ENCODE data around the gene MXRA7. TPM values are rescaled to one million over a fixed set of nuclear protein-coding genes. Genes with fewer than 3 reads are reported as not detected.
"Not testable (repeated sequence)": the region's sequence is repeated elsewhere in the genome, so short reads cannot be mapped to it uniquely, and the experiment has no call there.

The MXRA7 gene
- total RNA-seq, 2 donors from 2014 or later = 12.0 to 37.2 TPM

- no peak for ATAC-seq
- intact Hi-C loops (cut with DNase I, micrococcal nuclease) = no loop called here
- no peak for DNase-seq
These were observed 11.5 kb upstream of the MXRA7 start for GRCh38 chr17:76722279-76722678.

- DNase-seq (no peak), ATAC-seq (no peak)
- intact Hi-C loops (cut with DNase I, micrococcal nuclease) = no loop called here
These were observed 10.7 kb upstream of the MXRA7 start for GRCh38 chr17:76721463-76721862.

- intact Hi-C loops (cut with DNase I, micrococcal nuclease) = no loop called here
- no peak for ATAC-seq
- DNase-seq = no peak
These were observed 10.2 kb upstream of the MXRA7 start for GRCh38 chr17:76720941-76721340.

GRCh38 chr17:76720211-76720610, 9.4 kb upstream of the MXRA7 start:
- ATAC-seq = no peak
- no peak for DNase-seq
- intact Hi-C loops (cut with DNase I, micrococcal nuclease) = no loop called here

GRCh38 chr17:76718516-76718915, 7.8 kb upstream of the MXRA7 start:
- DNase-seq (no peak), ATAC-seq (no peak)
- intact Hi-C loops (cut with DNase I, micrococcal nuclease) = loop anchor here in 1 of 2 donors (5.0 kb wide), 1 partner anchor 161 kb away; no protein-coding TSS in a partner anchor

- intact Hi-C loops (cut with DNase I, micrococcal nuclease) = loop anchor here in 1 of 2 donors (5.0 kb wide), 1 partner anchor 160 kb away; no protein-coding TSS in a partner anchor
- DNase-seq = no peak
These were observed 6.1 kb upstream of the MXRA7 start for GRCh38 chr17:76716839-76717215.

GRCh38 chr17:76716146-76716838, 5.5 kb upstream of the MXRA7 start:
- ATAC-seq (peak; percentile 37), DNase-seq (no peak)
- intact Hi-C loops (cut with DNase I, micrococcal nuclease) = loop anchor here in 1 of 2 donors (5.0 kb wide), 1 partner anchor 159 kb away; no protein-coding TSS in a partner anchor

More at GRCh38 chr17:76716839-76717215, 6.1 kb upstream of the MXRA7 start:
- no peak for ATAC-seq

DNA sequence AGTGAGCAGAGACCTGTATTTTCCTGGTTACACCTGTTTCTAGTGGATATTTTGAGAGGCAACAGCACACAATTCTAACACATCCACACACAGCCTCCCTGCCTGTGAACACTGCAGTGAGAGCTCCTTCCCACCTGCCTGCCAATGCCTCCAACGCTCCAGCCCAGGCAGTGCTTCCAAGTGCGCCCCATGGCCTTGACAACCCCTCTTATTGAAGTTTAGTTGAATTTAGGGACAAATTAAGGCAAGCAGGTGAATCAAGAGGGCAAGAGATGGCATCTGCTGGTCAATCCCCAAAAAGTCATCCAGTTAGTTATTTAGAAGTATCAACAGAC, 4.7 kb upstream of the MXRA7 start:
- DNase-seq (no peak), ATAC-seq (no peak)
- intact Hi-C loops (cut with DNase I, micrococcal nuclease) = loop anchor here in 1 of 2 donors (5.0 kb wide), 1 partner anchor 158 kb away; no protein-coding TSS in a partner anchor

DNA sequence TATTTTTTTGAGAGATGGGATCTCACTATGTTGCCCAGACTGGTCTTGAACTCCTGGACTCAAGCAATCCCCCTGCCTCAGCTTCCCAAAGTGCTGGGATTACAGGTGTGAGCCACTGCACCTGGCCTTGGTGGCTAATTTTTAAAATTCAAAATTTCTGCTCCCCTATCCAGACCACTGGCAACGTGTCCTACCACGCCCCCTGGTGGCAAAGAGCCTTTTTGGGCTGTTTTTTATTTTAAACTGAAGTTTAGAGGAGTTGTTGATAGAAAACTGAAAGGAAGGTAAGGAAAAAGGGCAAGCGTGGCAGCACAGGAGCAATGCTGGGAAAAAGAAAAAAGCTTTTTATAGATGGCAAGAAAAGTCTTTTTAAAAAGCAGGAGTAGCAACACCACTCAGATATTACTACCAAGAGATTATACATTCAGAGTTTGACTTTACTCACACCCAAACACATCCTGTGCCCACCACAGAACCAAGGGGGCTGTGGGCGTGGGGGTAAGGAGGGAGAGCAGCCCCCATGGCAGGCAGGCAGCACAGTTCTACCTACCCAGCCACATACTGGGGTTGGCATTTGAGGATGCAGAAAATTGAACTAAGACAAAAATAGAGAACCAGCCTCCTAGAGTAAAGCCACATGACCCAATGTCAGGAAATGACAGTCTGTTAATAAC, 4.2 kb upstream of the MXRA7 start:
- no peak for ATAC-seq

DNA sequence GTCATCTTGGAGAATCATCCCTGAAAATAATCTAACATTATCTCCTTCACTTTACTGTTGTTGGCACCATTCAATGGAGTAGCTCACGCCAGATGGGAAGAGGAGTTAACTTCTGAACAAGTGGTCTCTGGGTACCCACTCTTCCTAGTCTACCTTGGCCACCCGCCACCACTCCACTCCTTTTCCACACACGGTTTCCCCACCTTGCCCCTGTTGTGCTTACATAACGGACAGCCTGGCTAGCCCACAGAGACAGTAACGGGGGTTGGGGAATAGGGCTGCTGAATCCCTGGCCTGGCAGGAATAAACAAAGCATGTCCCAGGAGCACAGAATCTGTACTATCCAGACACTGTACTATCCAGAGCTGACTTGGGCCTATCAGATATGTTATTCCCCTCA, 3.6 kb upstream of the MXRA7 start:
- intact Hi-C loops (cut with DNase I, micrococcal nuclease) = no loop called here
- no peak for ATAC-seq
- DNase-seq = no peak

More for the DNA sequence above, 4.2 kb upstream of the MXRA7 start:
- intact Hi-C loops (cut with DNase I, micrococcal nuclease) = loop anchor here in 1 of 2 donors (5.0 kb wide), 1 partner anchor 158 kb away; no protein-coding TSS in a partner anchor
- peak in 1 of 2 donors; percentile 83 for DNase-seq

- ATAC-seq (no peak), DNase-seq (no peak)
- intact Hi-C loops (cut with DNase I, micrococcal nuclease) = no loop called here
These were observed 3.0 kb upstream of the MXRA7 start for GRCh38 chr17:76713765-76714164.

DNA sequence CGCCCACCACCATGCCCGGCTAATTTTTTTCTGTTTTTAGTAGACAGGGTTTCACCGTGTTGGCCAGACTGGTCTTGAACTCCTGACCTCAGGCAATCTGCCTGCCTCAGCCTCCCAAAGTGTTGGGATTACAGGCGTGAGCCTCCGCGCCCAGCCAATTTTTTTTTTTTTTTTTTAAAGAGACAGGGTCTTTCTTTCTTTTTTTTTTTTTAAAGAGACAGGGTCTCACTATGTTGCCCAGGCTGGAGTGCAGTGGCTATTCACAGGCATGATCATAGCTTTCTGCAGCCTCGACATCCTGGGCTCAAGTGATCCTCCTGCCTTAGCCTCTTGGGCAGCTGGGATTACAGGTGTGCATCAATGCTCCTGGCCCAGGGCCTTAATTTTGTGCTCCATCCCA, 1.6 kb upstream of the MXRA7 start:
- DNase-seq; ATAC-seq; intact Hi-C loops (cut with DNase I, micrococcal nuclease): not testable (repeated sequence)

DNA sequence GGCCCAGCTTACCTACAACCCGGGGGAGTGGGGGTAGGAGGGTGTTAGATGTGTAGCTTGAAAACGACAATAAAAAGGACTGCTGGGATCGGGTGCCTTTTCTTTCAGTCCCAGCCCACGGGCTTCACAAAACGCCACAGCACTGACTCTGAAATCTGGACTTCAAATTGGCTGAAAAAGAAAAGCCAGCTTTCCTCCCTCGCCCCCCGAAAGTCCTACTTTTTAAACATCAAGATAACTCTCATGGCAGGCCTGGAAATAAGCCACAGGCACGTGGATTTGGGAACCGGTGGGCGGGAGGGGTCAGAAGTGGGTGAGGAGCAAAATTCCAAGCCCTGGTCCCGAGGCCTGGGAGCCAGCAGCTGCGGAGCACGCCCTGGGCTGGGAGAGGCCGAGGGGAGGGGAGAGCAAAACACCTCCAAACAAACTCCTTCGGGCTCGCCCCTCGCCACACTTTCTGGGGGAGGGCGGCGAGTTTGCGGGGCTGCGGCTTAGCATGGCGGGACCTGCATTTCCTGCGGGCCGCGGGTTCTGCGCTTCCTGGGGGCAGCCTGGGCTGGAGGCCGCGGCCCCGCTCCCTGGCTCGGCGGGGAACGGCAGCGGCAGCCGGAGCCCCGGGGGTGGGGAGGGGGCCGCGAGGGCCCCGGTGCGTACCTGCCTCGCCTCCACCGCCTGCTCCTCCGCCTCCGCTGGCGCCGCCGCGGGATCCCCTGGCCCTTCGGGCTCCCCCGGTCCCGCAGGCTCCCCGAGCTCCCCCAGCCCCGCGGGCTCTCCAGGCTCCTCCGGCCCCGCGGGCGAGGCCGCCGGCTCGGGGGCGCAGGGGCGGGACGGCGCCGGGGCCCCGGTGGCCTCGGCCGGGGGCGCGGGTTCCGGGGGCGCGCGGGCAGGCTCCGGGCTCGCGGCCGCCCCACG, 558 bp downstream of the MXRA7 start:
- ATAC-seq (peak; percentile 28), DNase-seq (peak in 1 of 2 donors; percentile 28)
- intact Hi-C loops (cut with DNase I, micrococcal nuclease) = not testable (repeated sequence)

GRCh38 chr17:76709077-76709950, 1.5 kb downstream of the MXRA7 start:
- intact Hi-C loops (cut with DNase I, micrococcal nuclease) = no loop called here
- ATAC-seq (peak; percentile 27), DNase-seq (peak; percentile 57 to 84)

- intact Hi-C loops (cut with DNase I, micrococcal nuclease) = no loop called here
- DNase-seq = no peak
- no peak for ATAC-seq
These were observed 2.6 kb downstream of the MXRA7 start for GRCh38 chr17:76707985-76708807.

DNA sequence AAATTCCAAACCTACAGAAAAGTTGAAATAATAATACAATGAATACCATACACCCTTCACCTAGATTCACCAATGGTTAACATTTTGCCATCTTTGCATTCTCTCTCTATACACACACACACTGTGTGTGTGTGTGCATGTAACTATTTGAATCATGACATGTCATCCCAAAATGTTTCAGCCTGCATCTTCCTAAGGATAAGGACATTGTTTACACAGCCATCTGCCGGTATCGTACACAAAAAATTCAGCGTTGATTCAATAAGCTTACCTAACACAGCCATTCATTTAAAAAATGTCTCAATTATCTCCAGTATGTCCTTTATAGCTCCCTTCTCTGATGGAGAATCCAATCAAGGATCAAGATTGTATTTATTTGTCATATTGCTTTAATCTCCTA, 3.9 kb downstream of the MXRA7 start:
- ATAC-seq (no peak), DNase-seq (no peak)
- intact Hi-C loops (cut with DNase I, micrococcal nuclease) = no loop called here

- DNase-seq (no peak), ATAC-seq (no peak)
- intact Hi-C loops (cut with DNase I, micrococcal nuclease) = no loop called here
These were observed 6.0 kb downstream of the MXRA7 start for GRCh38 chr17:76704805-76705204.

Measured in left colon (tissue), 2 donors.